ENCODE results near the gene BOLA1.
A peak's percentile ranks its signal among the peaks of the same experiment; 100 is the strongest.

BOLA1 gene

GRCh38 chr1:149887456-149888246 lies 11.7 kb upstream of the BOLA1 start:
- peak; percentile 100 for DNase-seq

DNA sequence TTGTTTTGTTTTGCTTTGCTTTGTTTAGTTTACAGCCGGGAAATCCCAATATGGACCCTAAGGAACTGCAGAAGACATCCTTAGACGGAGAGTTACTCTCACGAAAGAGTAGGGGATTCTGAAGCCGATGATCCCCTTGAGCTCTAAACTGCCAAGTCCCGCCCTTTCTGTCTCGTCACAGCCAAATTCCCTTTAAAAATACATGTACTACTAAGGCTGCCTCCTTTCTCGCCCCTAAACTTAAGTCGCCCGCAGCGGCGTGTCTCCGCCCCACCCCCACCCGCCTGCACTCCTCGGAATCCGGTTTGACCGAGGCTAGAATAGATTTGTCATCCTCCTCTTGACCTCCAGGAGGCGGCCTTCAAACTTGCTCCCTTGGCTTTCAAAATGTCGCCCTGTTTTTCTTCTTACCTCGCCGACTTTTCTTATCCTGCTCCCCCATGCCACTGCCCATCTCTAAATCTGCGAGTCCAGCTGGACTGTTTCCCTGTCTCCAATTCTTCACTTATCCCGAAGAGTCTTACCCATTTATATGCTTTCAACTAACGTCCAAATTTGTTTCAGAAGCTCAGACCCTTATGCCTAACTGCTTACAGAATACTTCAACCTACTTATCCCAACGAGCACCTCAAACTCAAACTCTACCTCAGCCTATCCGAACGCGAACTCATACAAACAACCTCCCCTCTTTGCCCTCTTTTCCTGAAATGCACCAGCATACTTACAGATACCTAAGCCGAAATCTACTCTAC lies 10.9 kb upstream of the BOLA1 start:
- DNase-seq, result peak; percentile 92

DNA sequence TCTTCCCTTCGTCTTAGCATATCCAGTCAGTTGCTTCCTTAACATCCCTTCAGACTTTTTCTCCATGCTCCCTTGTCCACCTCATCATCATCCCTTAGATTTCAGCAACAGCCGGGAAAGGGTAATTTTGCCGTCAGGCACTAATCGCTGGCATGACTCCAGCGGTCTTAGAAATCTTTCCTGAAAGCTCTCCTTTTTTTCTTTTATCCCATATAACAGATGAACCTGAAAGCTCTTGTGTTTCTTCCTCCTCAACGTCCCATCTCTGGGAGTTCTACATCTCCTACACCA lies 10.4 kb upstream of the BOLA1 start:
- DNase-seq, result no peak

DNA sequence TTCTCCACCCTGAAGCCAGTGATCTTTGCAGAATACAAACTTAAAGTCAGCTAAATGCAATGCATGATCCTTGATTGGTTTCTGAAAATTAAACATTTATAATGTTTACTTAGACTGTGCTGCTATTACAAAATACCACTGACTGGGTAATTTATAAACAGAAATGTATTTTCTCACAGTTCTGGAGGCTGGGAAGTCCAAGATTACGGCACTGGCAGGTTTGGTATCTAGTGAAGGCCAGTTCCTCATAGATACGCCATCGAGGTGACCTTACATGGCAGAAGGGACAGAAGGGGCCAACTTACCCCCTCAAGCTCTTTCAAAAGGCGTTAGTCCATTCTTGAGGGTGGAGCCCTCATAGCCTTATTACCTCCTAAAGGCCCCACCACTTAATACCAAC lies 2.8 kb upstream of the BOLA1 start:
- no peak for DNase-seq

DNA sequence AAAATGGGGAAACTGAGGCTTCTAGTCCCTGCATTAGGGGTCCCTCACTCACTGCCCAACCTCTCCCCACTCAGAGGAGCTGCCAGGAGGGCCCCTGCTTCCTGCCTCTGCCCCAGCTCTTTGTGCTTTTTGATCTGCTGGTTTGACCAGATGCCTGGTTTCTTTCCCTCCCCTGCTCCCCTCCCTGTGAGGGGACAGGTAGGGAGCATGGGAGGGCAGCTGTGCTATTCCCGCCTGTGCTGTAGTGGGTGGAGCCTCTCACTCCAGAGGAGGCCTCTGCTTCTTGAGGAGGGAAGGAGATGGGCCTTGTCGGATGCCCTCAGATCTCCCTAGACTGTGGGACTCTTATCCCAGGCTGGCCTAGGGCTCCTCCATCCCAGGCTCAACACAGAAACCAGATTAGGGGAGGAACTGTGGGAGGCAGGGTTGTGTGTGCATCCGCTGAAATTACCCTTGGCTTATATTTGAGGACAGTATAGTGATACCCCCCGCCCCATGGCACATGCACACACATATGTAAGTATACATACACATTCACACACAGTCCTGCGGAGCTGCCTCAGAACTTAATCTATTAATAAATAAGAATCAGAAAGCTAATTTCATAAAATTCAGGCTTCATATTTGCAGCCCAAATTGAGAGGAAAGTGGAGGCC lies 4.6 kb downstream of the BOLA1 start:
- no peak for DNase-seq

DNA sequence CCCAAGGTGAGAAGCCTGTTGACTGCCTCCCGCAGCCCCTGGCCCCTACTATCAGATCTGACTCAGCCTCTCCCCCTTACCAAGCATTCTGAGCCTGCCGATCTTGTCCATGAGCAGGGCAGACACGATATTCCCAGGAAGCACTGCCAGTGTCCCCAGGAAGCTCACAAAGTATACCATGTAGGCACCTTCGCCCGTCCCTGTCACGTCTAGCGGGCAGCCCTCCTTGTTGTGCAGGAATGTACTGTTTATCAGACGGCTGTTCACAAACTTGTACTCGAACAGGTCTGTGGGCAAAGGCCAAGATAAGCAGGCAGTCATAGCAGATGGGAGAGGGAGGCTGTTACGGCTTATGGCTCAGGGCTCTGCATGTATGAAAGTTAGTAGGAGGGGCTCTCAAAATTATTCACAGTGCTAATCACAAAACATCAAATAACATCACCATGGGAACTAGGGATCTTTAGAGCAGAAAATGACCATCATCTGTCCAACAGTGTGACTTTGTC lies 7.3 kb downstream of the BOLA1 start:
- DNase-seq, result no peak

DNA sequence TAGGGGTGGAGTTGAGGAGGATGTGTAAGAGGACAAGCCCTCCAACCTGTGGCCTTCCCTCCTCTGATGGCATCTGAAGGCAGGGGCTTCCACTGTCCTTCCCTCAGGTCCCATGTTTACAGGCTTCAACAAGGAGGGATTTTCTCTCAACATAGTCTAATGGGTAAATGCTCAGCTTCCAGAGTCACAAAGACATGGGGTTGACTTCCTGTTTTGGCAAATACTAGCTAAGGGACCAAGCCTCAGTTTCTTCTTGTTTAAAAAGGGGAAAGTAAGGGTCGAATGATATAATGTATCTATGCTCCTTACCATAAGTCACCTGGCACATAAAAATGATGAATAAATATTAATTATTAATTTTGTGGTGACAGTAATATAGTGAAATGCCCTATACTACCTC lies 15.2 kb downstream of the BOLA1 start:
- DNase-seq, result no peak

GRCh38 chr1:149915429-149916192 lies 16.2 kb downstream of the BOLA1 start:
- no peak for DNase-seq

DNA sequence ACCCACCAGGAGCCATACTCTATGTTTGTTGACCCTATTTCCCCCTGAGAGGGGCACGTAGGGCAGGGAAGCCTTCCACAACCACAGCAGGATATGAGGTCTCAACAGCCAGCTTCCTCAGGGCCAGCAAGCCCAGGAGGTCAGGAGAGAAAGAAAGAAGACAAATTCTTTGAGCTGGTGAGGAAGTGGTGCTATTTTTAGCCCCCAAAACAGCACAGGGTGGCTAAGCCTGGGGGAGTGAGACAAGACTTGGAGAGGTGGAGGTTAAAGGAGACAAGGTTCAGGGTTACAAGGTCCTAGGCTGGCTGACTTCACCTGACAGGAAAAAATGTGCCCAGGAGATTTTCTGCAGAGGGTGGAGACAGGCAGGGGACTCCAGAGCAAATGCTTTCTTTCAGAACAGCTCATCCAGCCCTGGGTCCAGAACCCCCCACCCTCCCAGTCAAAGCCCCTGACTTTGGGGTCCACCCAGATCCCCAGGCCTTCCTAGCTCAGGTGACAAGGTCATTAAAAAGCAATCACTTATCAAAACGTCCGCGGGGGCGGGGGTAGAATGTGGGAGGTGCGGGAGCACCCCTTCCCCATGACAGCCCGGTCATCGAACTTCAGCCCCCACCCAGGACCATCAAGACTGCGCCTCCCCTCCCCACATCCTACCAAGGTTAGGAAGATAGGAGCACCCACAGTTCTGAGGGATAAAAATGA lies 17.0 kb downstream of the BOLA1 start:
- DNase-seq, result no peak

DNA sequence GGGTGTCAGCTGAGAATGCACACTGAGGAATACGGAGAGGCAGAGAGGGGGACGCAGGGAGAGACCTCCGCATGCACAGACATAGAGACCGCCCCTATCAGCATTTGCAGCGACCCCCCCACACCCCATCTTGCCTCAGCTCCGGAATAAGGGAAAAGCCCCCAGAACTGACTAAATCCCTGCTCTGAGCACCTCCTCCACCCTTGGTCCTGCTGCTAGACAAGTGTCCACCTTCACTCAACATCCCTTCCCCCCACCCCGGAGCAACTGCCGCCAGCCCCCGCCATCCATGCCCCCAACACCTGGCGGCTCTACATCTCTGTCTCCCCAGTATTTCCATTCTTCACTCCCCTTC lies 17.5 kb downstream of the BOLA1 start:
- no peak for DNase-seq

GRCh38 chr1:149917571-149918144 lies 18.3 kb downstream of the BOLA1 start, which contains the start of gene SV2A:
SV2A (minus strand) TSS chr1:149917844; CDS start chr1:149913840, 4,004 bp downstream.
- DNase-seq, result peak; percentile 93

- no peak for DNase-seq
These were observed 24.3 kb downstream of the BOLA1 start for GRCh38 chr1:149923626-149924025.

GRCh38 chr1:149925345-149925744 lies 26.0 kb downstream of the BOLA1 start:
- DNase-seq, result no peak

DNA sequence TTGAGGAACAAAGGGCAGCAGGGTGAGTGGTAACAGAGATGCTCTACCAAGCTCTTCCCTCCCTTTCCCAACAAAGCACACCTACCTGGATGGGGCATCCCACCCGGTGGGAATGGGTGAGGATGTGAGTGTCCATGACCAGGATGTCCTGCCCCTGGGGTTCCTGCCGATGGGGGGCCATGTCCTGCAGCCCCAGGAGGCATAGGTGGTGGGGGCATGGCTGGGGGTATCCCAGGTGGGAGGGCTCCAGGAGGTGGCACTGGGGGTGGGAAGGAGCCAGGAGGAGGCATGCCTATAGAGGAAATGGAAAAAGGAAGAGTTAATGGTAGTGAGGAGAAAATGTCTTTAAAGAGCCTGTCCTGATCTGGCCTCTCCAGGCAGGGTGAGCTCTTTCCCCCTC lies 26.4 kb downstream of the BOLA1 start:
- DNase-seq, result no peak

- DNase-seq, result no peak
These were observed 26.9 kb downstream of the BOLA1 start for GRCh38 chr1:149926296-149926695.

- no peak for DNase-seq
These were observed 27.7 kb downstream of the BOLA1 start for GRCh38 chr1:149927056-149927562.

GRCh38 chr1:149927563-149928400 lies 28.4 kb downstream of the BOLA1 start, which contains the start of gene SF3B4:
SF3B4 (minus strand) TSS chr1:149927803; CDS start chr1:149927759, 44 bp downstream.
- DNase-seq, result peak; percentile 98

- DNase-seq, result no peak
These were observed 29.0 kb downstream of the BOLA1 start for GRCh38 chr1:149928401-149928724.

- DNase-seq, result no peak
These were observed 30.5 kb downstream of the BOLA1 start for GRCh38 chr1:149929856-149930255.

DNA sequence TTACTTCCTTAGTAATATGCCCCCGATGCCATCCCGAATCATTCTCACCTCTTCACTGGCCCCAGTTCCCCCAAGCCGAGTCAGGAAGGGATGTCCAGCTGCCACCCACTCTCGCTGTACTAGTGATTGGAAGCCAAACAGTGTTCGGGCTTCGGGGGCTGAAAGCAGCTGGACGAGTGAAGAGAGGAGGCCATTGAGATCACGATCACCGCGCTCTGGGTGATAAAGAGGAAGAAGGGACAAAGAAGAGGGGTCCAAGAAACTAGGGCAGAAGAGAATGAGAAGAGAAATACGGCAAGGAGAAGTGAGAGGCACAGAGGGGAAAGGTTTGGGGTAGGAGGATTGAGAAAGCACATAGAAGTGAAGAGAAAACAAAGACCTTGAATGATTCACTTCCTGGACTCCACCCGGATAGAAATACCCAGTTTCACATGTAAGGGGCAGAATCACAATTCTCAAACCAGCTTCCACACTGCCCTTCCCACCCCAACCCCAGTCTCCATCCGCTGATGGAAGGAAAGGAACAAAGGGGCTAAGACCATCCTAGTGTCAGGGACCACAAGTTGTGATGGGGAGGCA lies 31.9 kb downstream of the BOLA1 start:
- DNase-seq, result no peak

- no peak for DNase-seq
These were observed 33.1 kb downstream of the BOLA1 start for GRCh38 chr1:149932474-149932873.
